HG03457 (cell line): ENCODE data around the gene CDKAL1.
"Not testable (repeated sequence)": the region's sequence is repeated elsewhere in the genome, so short reads cannot be mapped to it uniquely, and the experiment has no call there.

Experiments used
- ATAC-seq: cut with Tn5 transposase; IDR thresholded peaks from one replicate; pipeline ENCODE4 v1.9.1; 2021; ENCODE audit warnings: moderate number of reproducible peaks; ENCODE audit not compliant: unreplicated experiment

The CDKAL1 gene

DNA sequence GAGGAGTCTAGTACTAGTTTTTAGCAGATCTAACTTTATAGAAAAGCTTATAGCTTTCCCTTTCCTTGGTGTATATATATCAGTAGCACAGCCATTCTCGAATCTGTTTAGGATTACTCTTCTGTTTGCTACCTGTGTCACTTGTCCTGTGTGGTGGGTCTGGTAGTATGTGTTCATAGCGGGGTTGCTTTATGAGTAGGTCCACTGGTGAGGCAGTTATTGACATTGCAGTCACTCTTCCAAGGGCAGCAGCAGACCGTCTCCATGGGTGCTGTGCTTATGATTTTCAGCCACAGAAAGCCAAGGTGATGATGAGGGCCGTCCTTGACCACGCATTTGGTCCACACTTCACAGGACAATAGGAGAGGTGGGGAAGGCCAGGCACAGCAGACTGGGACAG lies 171.5 kb downstream of the CDKAL1 start:
- ATAC-seq = no peak

DNA sequence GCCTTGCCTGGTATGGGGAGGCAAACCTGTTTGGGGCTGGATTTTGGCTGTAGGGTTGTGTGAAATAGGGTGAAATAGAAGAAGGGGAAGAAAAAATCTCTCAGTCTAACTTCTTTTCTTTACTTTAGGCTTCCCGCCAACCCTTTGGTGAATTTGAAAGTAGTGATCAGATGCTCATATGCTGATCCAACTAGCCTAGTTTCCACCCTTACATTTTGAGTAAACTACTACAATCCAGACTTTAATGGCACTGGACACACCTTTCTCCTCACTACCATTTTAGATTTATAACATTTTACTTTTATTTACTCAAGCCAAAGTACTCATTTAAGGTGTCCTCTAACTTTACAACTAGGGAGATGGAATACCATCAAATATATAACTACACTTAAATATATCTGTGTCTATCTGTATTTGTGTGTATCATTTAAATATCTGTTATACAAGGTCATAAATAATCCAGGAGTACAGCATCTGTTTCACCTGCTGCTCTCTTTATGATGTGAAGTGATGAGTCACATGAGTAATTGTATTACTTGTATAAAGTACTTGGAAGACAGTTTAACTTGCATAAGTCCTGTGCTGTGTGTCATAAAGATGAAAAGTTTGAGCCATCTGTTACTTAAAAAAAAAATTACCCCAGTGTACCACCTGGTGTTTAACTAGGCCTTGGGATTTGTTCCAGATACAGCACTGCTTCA lies 172.1 kb downstream of the CDKAL1 start:
- no peak for ATAC-seq

DNA sequence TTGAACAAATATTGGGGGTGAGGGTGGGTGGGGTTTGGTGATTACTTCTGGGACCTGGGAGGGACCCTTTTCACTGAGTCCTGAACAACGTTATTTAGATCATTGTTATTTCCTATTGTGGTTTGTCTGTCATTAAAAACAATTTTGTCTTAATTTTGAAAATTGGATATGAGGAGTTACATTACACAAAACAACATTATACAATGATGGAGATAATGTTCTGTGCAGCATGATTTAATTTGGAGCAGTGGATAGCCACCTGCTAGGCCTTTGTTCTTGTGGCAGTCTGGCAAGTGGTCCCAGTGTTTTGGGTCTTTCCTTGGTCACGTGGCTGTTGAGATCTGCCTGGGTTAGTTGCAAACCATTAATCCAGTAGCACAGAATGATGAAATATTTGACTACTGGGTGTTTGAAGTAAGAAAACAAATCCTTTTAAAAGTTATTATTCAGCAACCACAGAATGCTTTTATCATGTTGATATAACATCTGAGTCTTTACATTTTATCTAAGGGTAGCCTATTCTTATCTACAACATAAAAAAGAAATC lies 172.8 kb downstream of the CDKAL1 start:
- ATAC-seq = no peak

DNA sequence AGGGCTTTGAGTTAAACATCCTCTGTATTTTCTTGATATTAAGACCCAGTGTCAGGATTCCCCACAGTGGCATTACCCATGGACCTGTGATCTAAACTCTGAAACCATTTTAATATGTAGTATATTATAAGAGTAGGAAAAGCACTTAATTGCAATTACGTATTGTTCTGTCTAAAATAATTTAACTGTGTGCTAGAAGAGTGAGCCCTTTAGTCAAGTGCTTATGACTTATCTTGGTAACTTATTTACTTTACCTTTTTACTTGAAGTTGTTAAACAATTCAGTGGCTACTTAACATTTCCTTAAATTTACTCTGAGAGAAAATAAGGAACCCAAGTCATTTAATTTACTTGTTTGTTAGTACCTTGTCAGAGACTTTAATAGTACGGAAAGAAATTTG lies 173.6 kb downstream of the CDKAL1 start:
- ATAC-seq = no peak

- peak; percentile 65 for ATAC-seq
These were observed 174.3 kb downstream of the CDKAL1 start for GRCh38 chr6:20708367-20709124.

DNA sequence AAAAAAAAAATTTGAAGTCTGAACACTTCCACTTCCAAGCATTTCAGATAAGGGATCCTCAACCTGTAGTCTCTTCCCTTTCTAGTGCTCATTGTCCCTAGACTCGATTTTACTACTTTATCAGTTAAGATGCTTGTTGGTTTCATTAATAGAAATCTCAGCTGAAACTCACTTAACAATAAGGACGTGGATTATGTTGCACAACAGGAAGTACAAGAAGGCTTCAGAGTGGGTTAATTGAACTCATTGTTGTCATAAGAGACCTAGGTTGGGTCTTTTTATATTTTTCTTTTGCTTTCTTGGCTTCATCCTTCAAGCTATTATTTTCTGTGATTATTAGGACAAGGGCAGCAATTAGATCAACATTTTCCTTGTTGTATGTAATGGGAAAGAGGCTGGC lies 175.2 kb downstream of the CDKAL1 start:
- no peak for ATAC-seq

- ATAC-seq = no peak
These were observed 176.1 kb downstream of the CDKAL1 start for GRCh38 chr6:20710341-20710740.

- no peak for ATAC-seq
These were observed 177.3 kb downstream of the CDKAL1 start for GRCh38 chr6:20711518-20711917.

DNA sequence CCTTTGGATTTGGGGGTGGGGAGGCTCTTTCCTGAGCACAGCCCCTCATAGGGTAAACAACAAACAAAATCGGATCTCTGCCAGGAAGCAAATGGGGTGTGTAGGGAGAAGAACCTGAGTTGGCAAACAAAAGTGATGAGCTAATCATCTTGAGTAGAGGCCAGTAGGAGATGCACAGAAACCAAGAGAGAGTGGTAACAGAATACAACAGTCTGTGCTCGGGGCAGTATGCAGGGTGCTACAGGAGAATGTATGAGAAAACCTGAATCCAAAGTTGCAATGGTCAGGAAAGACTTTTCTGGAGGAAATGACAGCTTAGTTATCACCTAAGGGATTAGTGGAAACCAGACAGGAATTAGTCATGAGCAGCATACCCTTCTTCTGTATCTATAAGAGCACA lies 177.8 kb downstream of the CDKAL1 start:
- no peak for ATAC-seq

DNA sequence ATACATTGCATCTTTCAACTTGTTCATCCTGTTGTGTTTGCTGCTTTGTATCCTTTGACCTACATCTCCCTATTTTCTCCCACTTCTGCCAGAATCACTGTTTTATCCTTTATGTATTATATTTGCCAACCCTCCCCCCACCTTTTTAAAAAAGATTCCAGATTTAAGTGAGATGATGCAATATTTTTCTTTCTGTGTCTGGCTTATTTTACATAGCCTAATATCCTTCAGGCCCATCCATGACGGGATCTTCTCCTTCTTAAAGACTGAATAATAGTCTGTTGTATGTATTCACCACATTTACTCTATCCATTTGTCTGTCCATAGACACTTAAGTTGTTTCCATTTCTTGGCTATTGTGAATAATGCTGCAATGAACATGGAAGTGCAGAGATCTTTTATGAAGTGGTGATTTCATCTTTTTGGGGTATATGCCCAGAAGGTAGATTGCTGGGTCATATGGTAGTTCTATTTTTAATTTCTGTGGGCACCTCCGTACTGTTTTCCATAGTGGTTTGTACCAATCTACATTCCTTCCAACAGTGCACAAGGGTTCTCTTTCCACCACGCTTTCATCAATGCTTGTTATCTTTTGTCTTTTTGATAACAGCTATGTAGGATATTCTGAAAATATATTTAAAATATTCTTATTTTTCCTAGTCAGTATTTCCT lies 181.0 kb downstream of the CDKAL1 start:
- ATAC-seq = no peak

DNA sequence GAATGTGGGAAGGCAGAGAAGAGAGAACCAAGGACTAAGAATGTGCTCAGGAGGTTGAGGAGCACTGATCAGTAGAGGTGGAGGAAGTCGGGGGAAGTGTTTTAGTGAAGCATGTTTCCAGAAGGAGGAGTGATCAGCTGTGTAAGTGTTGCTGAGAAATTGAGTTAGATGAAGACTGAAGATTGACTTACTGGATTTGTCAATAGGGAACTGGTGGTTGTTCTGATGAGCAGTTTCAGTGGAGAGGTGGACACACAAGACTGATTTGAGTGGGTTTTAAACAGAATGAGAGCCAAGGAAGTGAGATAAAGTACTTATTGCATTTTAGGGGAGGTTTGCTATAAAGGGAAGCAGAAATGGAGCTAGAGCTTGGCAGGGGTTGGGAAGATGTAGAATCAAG lies 182.6 kb downstream of the CDKAL1 start:
- ATAC-seq = peak; percentile 75

- no peak for ATAC-seq
These were observed 183.5 kb downstream of the CDKAL1 start for GRCh38 chr6:20717743-20718142.

DNA sequence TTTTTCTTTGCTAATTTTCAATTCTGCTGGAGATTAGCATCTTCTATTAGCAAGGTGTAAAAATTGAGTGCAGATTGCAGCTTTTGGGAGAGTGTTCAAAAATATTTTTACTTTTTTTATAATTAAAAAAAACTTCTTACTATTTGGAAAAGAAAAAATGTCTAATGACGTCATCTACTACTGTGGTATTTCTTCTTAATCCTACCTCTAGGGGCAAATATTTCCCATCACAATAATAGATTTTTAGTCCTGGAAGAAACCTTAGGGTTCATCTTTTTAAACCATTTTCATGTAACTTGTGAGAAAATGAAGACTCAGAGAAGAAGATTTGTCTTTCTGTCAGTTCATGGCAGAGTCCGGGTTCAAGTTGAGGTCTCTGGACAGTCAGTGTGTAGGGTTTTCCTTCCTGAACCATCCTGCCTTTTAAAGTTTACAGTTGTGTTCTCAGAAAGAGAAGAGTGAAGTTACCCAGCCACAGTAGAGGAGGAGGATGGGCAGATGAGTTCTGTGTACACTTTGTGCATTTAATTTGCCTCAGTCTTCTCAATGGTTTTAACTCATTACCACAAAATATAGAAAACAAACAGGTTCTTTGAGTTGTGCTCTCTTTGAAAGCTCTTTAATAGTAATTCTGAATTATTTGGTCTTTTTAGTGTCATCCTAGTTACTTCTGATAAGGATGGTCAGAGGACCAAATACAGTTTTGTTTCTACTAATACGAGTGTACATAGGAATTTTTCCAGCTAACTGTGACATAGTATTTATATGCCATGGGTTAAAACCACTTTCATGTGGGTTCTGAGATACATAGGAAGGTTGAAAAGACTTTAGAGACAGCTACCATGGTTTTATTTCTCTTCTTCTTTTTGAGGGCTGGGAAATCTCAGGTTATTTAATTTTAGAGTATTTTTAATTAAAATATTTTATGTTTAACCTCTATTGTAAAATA lies 184.7 kb downstream of the CDKAL1 start:
- no peak for ATAC-seq

DNA sequence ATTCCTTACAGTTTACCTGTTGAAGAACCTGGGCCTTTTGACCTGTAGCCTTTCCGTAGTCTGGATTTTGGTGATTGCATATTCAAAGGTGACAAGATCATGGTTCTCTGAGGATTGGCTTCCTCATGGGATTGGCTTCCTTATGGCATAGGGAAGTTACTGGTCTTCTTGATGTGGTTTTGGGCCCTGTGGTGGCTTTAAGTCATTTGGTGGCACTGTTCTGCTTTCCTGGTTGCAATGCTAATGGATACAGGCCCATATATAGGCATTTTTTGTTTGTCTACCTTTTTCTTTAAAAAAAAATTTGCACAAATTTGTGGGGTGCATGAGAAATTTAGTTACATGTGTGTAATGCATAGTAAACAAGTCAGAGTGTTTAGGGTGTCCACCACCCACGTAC lies 185.7 kb downstream of the CDKAL1 start:
- ATAC-seq = no peak

- ATAC-seq = not testable (repeated sequence)
These were observed 186.9 kb downstream of the CDKAL1 start for GRCh38 chr6:20721121-20721520.

GRCh38 chr6:20722455-20722854 lies 188.2 kb downstream of the CDKAL1 start:
- no peak for ATAC-seq

- no peak for ATAC-seq
These were observed 189.0 kb downstream of the CDKAL1 start for GRCh38 chr6:20723236-20723635.

DNA sequence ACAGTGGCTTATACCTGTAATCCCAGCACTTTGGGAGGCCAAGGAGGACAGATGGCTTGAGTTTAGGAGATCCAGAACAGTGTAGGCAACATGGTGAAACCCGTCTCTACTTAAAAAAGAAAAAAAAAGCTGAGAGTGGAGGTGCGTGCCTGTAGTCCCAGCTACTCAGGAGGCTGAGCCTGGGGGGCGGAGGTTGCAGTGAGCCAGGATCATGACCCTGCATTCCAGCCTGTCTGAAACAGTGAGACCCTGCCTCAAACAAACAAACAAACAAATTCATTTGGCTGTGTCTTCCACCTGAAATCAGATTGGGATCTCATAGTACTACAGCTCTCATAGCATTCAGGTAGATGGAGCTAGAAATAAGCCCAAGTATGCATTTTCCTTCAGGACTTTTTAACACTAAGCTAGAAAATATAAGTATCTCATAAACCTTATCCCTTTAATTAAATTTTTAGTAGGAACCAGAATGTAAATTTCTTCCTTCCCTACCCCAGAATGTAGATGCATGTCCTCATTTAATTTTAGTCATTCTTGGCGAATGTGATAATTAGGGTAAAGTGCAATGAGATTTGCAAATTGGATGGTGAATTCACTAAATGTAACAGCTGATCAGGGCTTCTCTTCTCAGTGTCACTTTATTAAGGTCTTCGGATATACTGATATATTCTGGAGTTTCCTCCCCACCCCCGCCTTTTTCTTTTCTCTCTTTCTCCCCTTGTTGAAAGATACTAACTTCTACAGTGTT lies 190.4 kb downstream of the CDKAL1 start:
- ATAC-seq = no peak

DNA sequence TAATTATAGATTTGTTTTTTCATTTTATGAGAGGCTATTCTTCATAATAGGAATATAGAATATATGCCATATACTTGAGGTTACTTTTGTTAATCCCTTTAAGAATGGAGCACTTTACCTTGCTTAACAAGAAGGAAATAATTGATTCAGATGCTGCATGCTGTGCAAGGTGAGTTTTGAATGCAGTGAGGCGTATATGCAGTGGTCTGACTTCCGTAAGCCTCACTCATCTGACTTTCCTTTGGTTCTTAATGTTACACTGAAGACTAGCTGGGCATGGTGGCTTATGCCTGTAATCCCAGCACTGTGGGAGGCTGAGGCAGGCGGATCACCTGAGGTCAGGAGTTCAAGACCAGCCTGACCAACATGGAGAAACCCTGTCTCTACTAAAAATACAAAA lies 191.0 kb downstream of the CDKAL1 start:
- not testable (repeated sequence) for ATAC-seq

DNA sequence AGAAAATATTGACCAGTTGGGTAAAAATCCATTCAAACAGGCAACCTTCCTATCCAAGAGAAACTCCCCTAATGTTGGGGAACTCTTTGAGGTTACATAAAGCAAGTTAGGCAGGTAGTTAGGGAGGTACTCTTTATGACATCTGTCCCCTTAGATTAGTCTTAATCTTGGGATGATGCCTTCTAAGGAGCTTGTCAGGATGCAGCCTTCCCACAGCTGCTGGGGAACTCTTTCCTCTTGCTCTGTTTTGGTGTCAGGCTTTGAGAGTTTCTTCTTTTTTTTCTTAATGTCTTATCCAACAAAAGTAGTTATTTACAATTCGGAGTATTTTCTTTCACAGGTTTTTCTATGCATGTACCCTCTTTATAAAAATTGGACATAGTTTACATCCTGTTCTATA lies 194.8 kb downstream of the CDKAL1 start:
- no peak for ATAC-seq
